ENCODE results near the gene MDN1.

DNA sequence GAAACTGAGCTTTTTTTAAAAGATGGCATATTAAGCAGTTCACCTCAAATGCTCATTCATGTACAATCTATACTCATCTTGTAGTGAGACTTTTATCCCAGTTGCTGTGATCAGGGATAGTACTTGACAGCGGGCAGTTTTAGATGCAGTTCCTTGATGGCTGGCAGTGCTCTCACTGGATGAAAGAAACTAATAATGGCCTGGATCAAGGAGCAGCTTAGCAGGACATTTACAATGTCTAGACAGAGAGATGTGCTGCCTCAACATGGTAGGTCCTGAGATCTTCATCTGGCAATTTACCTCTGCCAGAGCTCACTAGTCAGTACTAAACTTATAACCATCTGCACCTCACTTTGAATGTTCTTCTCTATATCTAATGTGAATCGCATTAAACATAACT lies 134.3 kb downstream of the MDN1 start:
- TF ChIP-seq POLR2A (IDR thresholded peaks at IDR 0.05; ENCODE audit: control extremely low read depth in 1 of 2, low read depth in 2 of 2, low read length in 2 of 2) (no peak), SRF (IDR thresholded peaks at IDR 0.05; ENCODE audit: low read depth, low read length) (no peak), SIN3A (conservative IDR thresholded peaks at IDR 0.05 in 1 of 2, IDR thresholded peaks at IDR 0.05 in 1 of 2; ENCODE audit: low read depth in 1 of 2, low read length in 2 of 2) (no peak), CTCF (IDR thresholded peaks at IDR 0.05; ENCODE audit: control extremely low read depth in 1 of 3, insufficient read depth in 1 of 3, low read depth in 1 of 3, low read length in 3 of 3) (no peak), MAX (IDR thresholded peaks at IDR 0.05) (no peak), NANOG (IDR thresholded peaks at IDR 0.05; ENCODE audit: insufficient read depth, low read depth, low read length, poor library complexity, severe bottlenecking) (no peak), EZH2 (IDR thresholded peaks at IDR 0.05; ENCODE audit: low read depth, low read length, severe bottlenecking) (no peak), CBX5 (IDR thresholded peaks at IDR 0.05; ENCODE audit: low read depth, low read length) (no peak), CREB1 (IDR thresholded peaks at IDR 0.05) (no peak), RFX5 (IDR thresholded peaks at IDR 0.05; ENCODE audit: borderline replicate concordance, low read depth, low read length) (no peak), EP300 (IDR thresholded peaks at IDR 0.05; ENCODE audit: borderline replicate concordance in 1 of 2, low read depth in 2 of 2, low read length in 2 of 2) (no peak), FOSL1 (IDR thresholded peaks at IDR 0.05; ENCODE audit: insufficient read depth, low read depth, low read length) (no peak), RAD21 (IDR thresholded peaks at IDR 0.05 in 1 of 2, conservative IDR thresholded peaks at IDR 0.05 in 1 of 2; ENCODE audit: low read depth in 2 of 2, low read length in 2 of 2) (no peak), CHD1 (IDR thresholded peaks at IDR 0.05; ENCODE audit: low read depth, low read length) (no peak)
